Measurements from ENCODE around the gene SMARCD3. TPM values are rescaled to one million over a fixed set of nuclear protein-coding genes. Genes with fewer than 3 reads are reported as not detected.

SMARCD3 gene
- total RNA-seq, 2 donors from 2014 or later: 40.0 to 43.5 TPM

DNA sequence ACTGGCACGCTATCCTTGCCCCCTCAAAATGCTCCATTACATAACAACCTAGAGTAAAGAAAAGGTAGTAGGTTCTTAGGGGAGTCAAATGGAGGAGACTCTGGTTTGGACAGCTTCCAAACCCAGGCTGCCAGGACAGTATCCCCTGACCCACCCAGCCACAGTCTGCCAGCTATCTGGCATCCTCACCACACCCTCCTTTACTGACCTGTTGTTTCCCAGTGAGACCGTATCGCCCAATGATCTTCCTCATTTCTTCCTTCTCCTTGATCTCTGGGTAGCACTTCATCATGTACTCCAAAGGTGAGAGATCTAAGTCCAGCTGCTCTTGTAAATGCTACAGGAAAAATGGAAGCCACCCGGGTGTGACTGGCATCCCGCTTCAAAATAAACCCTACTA, 33.1 kb downstream of the SMARCD3 start:
- Histone ChIP-seq H3K9ac (ENCODE audit: extremely low read depth, low read length, poor library complexity, severe bottlenecking) (no peak overlapping the region), H3K9me3 (ENCODE audit: control insufficient read depth, low read length) (no peaks in the 10 kb centered on the region), H3K27me3 (ENCODE audit: control insufficient read depth, insufficient read depth, low read length, poor library complexity, severe bottlenecking) (no peaks in the 10 kb centered on the region), H3K4me1 (ENCODE audit: control insufficient read depth, insufficient read depth, low read length) (no peaks in the 10 kb centered on the region), H3K27ac (ENCODE audit: low read depth, low read length) (no peak overlapping the region), H3K4me3 (ENCODE audit: low read length) (no peak overlapping the region), H3K36me3 (ENCODE audit: control insufficient read depth, insufficient read depth, low read length) (peaks cover 63% of the 10 kb centered on the region)
- WGBS, 2 experiments (ENCODE audit: insufficient coverage in 1 of 2, insufficient read length in 1 of 2): 88 to 92% methylated on average over 3 to 5 of the region's 5 CpGs
- H3K9me3 Mint-ChIP-seq: no peaks in the 10 kb centered on the region
- H3K27me3 Mint-ChIP-seq (ENCODE audit: insufficient read depth): no peaks in the 10 kb centered on the region
- TF ChIP-seq, protein P1, sequence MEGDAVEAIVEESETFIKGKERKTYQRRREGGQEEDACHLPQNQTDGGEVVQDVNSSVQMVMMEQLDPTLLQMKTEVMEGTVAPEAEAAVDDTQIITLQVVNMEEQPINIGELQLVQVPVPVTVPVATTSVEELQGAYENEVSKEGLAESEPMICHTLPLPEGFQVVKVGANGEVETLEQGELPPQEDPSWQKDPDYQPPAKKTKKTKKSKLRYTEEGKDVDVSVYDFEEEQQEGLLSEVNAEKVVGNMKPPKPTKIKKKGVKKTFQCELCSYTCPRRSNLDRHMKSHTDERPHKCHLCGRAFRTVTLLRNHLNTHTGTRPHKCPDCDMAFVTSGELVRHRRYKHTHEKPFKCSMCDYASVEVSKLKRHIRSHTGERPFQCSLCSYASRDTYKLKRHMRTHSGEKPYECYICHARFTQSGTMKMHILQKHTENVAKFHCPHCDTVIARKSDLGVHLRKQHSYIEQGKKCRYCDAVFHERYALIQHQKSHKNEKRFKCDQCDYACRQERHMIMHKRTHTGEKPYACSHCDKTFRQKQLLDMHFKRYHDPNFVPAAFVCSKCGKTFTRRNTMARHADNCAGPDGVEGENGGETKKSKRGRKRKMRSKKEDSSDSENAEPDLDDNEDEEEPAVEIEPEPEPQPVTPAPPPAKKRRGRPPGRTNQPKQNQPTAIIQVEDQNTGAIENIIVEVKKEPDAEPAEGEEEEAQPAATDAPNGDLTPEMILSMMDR (conservative IDR thresholded peaks at IDR 0.05): no peak
- H3K4me3 Mint-ChIP-seq: no peak overlapping the region
- H3K4me1 Mint-ChIP-seq: peaks cover 8% of the 10 kb centered on the region
- no peak for DNase-seq
- no peak overlapping the region for H3K27ac Mint-ChIP-seq
- peaks cover 61% of the 10 kb centered on the region for H3K36me3 Mint-ChIP-seq (ENCODE audit: low read depth)

GRCh38 chr7:151213826-151214225, 34.7 kb downstream of the SMARCD3 start:
- TF ChIP-seq, protein P1 (conservative IDR thresholded peaks at IDR 0.05): no peak
- no peak for DNase-seq
- H3K4me1 ChIP-seq (ENCODE audit: control insufficient read depth, insufficient read depth, low read length): peaks cover 8% of the 10 kb centered on the region
- peaks cover 15% of the 10 kb centered on the region for H3K4me1 Mint-ChIP-seq
- H3K9ac ChIP-seq (ENCODE audit: extremely low read depth, low read length, poor library complexity, severe bottlenecking): no peak overlapping the region
- no peak overlapping the region for H3K27ac ChIP-seq (ENCODE audit: low read depth, low read length)
- H3K4me3 ChIP-seq (ENCODE audit: low read length): no peak overlapping the region
- H3K36me3 ChIP-seq (ENCODE audit: control insufficient read depth, insufficient read depth, low read length): peaks cover 53% of the 10 kb centered on the region
- no peak overlapping the region for H3K27ac Mint-ChIP-seq
- no peak overlapping the region for H3K4me3 Mint-ChIP-seq
- no peaks in the 10 kb centered on the region for H3K27me3 ChIP-seq (ENCODE audit: control insufficient read depth, insufficient read depth, low read length, poor library complexity, severe bottlenecking)
- WGBS, 2 experiments (ENCODE audit: insufficient coverage in 1 of 2, insufficient read length in 1 of 2): 93 to 100% methylated on average over 3 of the region's 3 CpGs
- no peaks in the 10 kb centered on the region for H3K9me3 Mint-ChIP-seq
- H3K27me3 Mint-ChIP-seq (ENCODE audit: insufficient read depth): no peaks in the 10 kb centered on the region
- H3K9me3 ChIP-seq (ENCODE audit: control insufficient read depth, low read length): no peaks in the 10 kb centered on the region
- peaks cover 52% of the 10 kb centered on the region for H3K36me3 Mint-ChIP-seq (ENCODE audit: low read depth)

DNA sequence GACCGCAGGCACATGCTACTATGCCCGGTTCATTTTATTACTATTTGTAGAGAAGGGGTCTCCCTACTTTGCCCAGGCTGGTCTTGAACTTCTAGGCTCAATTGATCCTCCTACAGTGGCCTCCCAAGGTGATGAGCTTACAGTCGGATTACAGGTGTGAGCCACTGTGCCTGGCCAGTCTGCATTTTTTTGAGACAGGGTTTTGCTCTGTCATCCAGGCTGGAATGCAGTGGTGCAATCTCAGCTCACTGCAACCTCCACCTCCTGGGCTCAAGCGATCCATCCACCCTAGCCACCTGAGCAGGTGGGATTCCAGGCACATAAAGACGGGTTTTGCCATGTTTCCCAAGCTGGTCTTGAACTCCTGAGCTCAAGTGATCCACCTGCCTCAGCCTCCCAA, 35.9 kb downstream of the SMARCD3 start:
- DNase-seq: no peak
- TF ChIP-seq, protein P1 (conservative IDR thresholded peaks at IDR 0.05): no peak
- no peaks in the 10 kb centered on the region for H3K9me3 ChIP-seq (ENCODE audit: control insufficient read depth, low read length)
- no peaks in the 10 kb centered on the region for H3K27me3 ChIP-seq (ENCODE audit: control insufficient read depth, insufficient read depth, low read length, poor library complexity, severe bottlenecking)
- no peak overlapping the region for H3K9ac ChIP-seq (ENCODE audit: extremely low read depth, low read length, poor library complexity, severe bottlenecking)
- 83 to 85% methylated on average over 5 of the region's 5 CpGs for WGBS, 2 experiments (ENCODE audit: insufficient coverage in 1 of 2, insufficient read length in 1 of 2)
- Mint-ChIP-seq H3K27ac (no peak overlapping the region), H3K9me3 (no peaks in the 10 kb centered on the region), H3K4me1 (peaks cover 15% of the 10 kb centered on the region), H3K27me3 (ENCODE audit: insufficient read depth) (no peaks in the 10 kb centered on the region), H3K4me3 (no peak overlapping the region), H3K36me3 (ENCODE audit: low read depth) (peaks cover 40% of the 10 kb centered on the region)
- peaks cover 45% of the 10 kb centered on the region for H3K36me3 ChIP-seq (ENCODE audit: control insufficient read depth, insufficient read depth, low read length)
- H3K4me1 ChIP-seq (ENCODE audit: control insufficient read depth, insufficient read depth, low read length): peaks cover 8% of the 10 kb centered on the region
- H3K27ac ChIP-seq (ENCODE audit: low read depth, low read length): no peak overlapping the region
- H3K4me3 ChIP-seq (ENCODE audit: low read length): no peak overlapping the region

Measured in endodermal cell (in vitro differentiated cells).